Activated T-cell treated with anti-CD3 and anti-CD28 coated beads, Interleukin-2, amount 50 U/mL, for 24 hours (primary cell): Measurements from ENCODE around the gene TRIM39.

Experiments
- DNase-seq: peaks from one replicate; pipeline ENCODE4 v3.0.0-alpha.2; 2020
- H3K27ac Mint-ChIP-seq: 2 replicates; pipeline ENCODE4 v1.8.0; 2020; ENCODE audit warnings: mild to moderate bottlenecking, mixed read lengths
- H3K27me3 Mint-ChIP-seq: 2 replicates; pipeline ENCODE4 v1.8.0; 2020; ENCODE audit warnings: mixed read lengths
- H3K36me3 Mint-ChIP-seq: 2 replicates; pipeline ENCODE4 v1.8.0; 2020; ENCODE audit warnings: low read depth, mixed read lengths
- H3K4me1 Mint-ChIP-seq: 2 replicates; pipeline ENCODE4 v1.8.0; 2020; ENCODE audit warnings: low read depth, mixed read lengths
- H3K4me3 Mint-ChIP-seq: 2 replicates; pipeline ENCODE4 v1.8.0; 2020; ENCODE audit warnings: mild to moderate bottlenecking, moderate library complexity, mixed read lengths
- H3K9me3 Mint-ChIP-seq: 2 replicates; pipeline ENCODE4 v1.8.0; 2020; ENCODE audit warnings: mixed read lengths

TRIM39 gene

DNA sequence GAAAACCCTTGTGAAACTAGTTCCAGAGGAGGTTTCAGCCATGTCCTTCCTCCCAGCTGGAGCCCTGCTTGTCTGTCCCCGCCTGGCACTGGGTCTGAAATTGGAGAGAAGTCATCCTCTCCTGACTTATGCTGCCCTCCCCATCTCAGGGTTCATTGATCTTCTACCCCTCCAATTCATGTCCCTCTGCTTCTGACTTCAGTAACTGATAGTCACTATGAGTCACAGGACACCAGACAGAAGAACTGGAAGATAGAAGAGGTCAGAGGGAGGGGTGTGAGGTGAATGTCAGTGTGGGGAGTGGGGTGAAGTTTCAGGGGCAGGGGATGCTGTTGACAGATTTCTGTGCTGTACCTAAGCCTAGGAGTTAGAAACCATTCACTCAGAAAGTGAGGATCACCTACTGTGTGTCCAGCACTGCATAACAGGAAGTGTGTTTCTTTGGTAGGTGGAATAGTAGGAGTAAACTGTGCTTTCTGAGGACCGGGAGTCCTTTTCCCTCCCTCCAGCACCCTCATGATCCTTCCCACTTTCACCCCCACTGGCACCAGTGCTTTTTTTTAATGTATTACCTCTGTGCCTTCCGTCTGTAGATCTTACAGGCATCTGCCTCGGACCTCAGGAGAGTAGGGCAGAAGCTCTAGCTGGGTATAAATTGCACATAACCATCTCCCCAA is 17.6 kb downstream of the TRIM39 start:
- H3K36me3 Mint-ChIP-seq: peaks cover 68% of the 10 kb centered on the region
- H3K27ac Mint-ChIP-seq: peak overlapping the region; percentile 97
- H3K4me3 Mint-ChIP-seq: peak overlapping the region; percentile 90

DNA sequence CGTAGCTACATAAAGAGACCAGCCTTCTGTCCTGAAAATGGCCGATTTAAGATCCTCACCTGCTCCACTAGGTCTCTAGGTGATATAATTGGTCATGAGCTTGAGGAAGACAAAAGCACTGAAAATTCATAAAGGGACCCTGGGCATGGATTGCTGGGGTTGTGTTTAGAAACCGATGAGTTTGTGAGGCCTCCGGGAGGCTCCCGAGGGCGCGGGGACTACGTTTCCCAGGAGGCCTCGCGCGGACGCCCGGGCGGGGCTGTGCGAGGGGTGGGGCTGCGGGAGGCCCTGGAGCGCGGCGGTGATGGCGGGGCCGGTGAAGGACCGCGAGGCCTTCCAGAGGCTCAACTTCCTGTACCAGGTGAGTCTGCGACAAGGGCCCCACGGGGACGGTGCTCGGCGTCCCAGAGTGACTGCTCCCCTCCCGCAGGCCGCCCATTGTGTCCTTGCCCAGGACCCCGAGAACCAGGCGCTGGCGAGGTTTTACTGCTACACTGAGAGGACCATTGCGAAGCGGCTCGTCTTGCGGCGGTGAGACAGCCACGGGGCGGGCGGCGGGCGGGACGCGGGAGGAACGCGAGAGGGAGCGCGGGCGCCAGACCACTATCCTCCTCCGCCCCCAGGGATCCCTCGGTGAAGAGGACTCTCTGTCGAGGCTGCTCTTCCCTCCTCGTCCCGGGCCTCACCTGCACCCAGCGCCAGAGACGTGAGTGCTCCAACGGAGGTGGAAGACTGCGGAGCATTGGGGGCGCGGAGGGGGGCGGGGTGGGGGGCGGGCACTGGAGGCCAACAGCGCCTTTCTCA is 18.3 kb downstream of the TRIM39 start, which contains the start of gene RPP21:
Gene RPP21, plus strand, starts transcription at position 289 of the 804 bp plus-strand sequence. Its CDS starts 16 bp downstream, at position 305.
- Mint-ChIP-seq H3K36me3 (peaks cover 60% of the 10 kb centered on the region), H3K9me3 (no peaks in the 10 kb centered on the region), H3K4me1 (peaks cover 46% of the 10 kb centered on the region), H3K27me3 (no peaks in the 10 kb centered on the region), H3K27ac (peak within 1 kb of the TSS; percentile 97), H3K4me3 (peak within 1 kb of the TSS; percentile 90)
- peak; percentile 93 for DNase-seq

More for the DNA sequence above, 17.6 kb downstream of the TRIM39 start:
- Mint-ChIP-seq H3K27me3 (no peaks in the 10 kb centered on the region), H3K4me1 (peaks cover 42% of the 10 kb centered on the region), H3K9me3 (no peaks in the 10 kb centered on the region)
- DNase-seq: no peak

DNA sequence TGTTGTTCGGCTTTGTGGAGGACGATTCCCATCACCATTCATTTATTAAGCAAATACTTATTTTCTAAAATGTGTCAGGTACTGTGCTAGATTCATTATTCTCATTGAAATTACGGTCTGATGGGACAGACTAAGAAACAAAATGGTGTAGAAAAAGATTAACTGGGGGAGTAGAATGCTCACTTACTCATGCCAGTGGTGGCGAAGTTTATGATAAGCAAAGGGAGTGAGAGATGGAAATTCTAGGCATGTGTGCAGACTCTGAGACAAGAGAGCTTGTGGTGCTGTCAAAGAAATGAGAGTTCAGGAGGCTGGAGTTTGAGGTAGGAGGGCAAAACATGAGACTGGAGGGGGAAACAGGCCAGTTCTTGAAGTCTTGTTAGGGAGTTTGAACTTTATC is 19.1 kb downstream of the TRIM39 start:
- H3K27ac Mint-ChIP-seq: peak overlapping the region; percentile 97
- peaks cover 44% of the 10 kb centered on the region for H3K4me1 Mint-ChIP-seq
- no peaks in the 10 kb centered on the region for H3K27me3 Mint-ChIP-seq
- DNase-seq: no peak
- peaks cover 52% of the 10 kb centered on the region for H3K36me3 Mint-ChIP-seq
- peak overlapping the region; percentile 90 for H3K4me3 Mint-ChIP-seq
- no peaks in the 10 kb centered on the region for H3K9me3 Mint-ChIP-seq

DNA sequence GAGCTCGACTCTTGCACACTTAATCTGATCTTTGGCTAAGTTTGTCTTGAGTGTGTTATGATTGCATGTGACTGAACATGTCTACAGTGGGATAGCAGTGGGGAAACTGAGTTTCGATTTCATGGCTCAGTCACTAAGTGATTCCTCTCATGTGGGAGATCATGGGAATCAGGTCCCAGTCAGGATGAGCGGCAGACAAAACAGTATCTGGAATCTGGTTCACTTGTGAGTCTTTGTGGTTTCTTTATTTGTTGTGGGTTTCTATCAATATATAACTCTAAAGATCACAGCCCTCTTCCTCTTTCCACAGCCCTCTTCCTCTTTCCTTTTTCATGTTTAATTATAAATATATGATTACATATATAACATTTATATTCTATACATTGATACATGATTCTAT is 22.2 kb downstream of the TRIM39 start:
- Mint-ChIP-seq H3K9me3 (no peaks in the 10 kb centered on the region), H3K4me1 (peaks cover 56% of the 10 kb centered on the region), H3K36me3 (peaks cover 32% of the 10 kb centered on the region), H3K27ac (no peak overlapping the region), H3K27me3 (peaks cover 20% of the 10 kb centered on the region), H3K4me3 (no peak overlapping the region)
- DNase-seq: no peak

DNA sequence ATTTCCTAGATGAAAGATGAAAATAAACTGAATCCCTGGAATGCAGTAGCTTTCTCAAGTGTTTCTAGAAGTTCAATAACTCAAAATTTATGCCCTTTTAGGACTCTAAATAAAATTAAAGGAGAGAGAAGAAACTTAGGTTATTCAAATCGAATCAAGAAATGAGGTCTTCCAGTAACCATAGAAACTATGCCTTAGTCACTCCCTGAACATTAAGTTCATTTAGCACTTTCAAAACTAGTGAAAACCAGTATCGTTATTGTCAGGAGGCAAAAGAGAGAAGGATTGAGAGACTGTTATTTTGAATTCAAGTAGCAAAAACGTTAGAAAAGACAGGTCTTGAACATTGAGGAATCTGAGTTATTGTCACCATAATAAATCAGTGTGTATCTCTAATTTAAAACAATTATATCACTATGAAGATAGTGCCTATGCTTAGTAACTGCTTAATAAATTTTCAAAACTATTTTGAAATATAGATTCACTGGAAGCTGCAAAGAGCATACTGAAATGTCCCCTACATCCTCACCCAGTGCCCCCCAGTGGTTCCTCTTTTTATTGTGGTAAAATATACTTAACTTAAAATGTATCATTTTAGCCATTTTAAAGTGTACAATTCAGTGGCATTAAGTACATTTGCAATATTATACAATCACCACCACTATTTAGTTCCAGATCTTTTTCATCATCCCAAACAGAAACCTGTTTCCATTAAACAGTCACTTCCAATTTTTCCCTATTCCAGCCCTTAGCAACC is 22.9 kb downstream of the TRIM39 start:
- Mint-ChIP-seq H3K27ac (no peak overlapping the region), H3K4me3 (no peak overlapping the region), H3K4me1 (peaks cover 50% of the 10 kb centered on the region), H3K36me3 (peaks cover 30% of the 10 kb centered on the region), H3K9me3 (no peaks in the 10 kb centered on the region), H3K27me3 (peaks cover 22% of the 10 kb centered on the region)
- DNase-seq: no peak

DNA sequence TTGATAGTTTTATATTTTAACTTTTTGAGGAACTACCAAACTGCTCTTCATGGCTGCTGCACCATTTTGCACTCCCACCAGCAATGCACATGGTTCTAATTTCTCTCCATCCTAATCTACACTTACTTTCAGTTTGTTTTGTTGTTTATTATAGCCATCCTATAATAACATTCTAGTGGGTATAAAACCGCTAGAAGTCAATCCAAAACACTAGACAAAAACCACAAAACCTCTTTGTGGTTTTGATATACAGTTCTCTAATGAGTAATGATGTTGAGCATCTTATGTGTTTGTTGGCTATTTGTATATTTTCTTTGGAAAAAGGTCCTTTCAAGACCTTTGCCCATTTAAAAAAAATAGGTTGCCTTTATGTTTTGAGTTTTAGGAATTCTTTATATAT is 23.8 kb downstream of the TRIM39 start:
- no peak for DNase-seq
- H3K36me3 Mint-ChIP-seq: peaks cover 28% of the 10 kb centered on the region
- no peaks in the 10 kb centered on the region for H3K9me3 Mint-ChIP-seq
- peaks cover 46% of the 10 kb centered on the region for H3K4me1 Mint-ChIP-seq
- H3K27ac Mint-ChIP-seq: no peak overlapping the region
- peaks cover 31% of the 10 kb centered on the region for H3K27me3 Mint-ChIP-seq
- no peak overlapping the region for H3K4me3 Mint-ChIP-seq

DNA sequence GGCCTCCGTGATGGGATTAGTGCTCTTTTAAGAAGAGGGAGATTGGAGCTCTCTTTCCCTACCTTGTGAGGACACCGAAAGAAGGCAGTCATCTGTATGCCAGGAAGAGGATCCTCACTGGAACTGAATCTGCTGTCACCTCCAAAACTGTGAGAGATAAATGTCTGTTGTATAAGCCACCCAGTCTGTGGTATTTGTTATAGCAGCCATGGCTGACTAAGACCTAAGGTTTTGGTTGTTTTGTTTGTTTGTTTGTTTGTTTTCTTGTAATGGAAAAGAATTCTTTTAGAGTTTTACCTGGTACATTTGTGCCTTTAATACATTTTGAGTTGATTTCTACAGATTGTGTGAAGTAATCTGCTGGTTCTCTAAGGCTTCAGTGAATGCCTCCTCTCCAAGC is 25.8 kb downstream of the TRIM39 start:
- H3K27ac Mint-ChIP-seq: no peak overlapping the region
- DNase-seq: no peak
- H3K27me3 Mint-ChIP-seq: peaks cover 45% of the 10 kb centered on the region
- H3K9me3 Mint-ChIP-seq: no peaks in the 10 kb centered on the region
- peaks cover 8% of the 10 kb centered on the region for H3K36me3 Mint-ChIP-seq
- H3K4me1 Mint-ChIP-seq: peaks cover 37% of the 10 kb centered on the region
- H3K4me3 Mint-ChIP-seq: no peak overlapping the region

DNA sequence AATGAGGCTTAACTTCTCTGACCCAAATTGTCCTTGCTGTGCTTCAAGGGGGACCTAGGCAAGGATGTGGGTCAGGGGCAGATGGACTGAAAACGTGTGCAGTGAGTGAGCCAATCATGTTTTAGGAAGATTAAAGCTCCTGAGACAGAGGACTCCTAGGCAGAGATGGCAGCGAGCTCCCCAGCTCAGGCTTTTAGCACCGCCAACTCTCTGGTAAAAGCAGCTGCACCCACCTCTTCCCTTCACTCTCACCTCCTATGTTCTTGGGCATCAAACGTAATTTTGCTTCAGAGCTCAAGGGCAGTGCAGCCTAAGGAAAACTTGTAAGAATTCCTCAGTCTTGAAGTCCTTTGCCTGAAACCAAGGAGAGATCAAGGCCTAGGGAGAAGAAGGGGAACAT is 28.6 kb downstream of the TRIM39 start:
- no peak for DNase-seq
- H3K4me3 Mint-ChIP-seq: no peak overlapping the region
- H3K9me3 Mint-ChIP-seq: no peaks in the 10 kb centered on the region
- peaks cover 67% of the 10 kb centered on the region for H3K27me3 Mint-ChIP-seq
- H3K27ac Mint-ChIP-seq: no peak overlapping the region
- H3K4me1 Mint-ChIP-seq: peaks cover 26% of the 10 kb centered on the region
- no peaks in the 10 kb centered on the region for H3K36me3 Mint-ChIP-seq

DNA sequence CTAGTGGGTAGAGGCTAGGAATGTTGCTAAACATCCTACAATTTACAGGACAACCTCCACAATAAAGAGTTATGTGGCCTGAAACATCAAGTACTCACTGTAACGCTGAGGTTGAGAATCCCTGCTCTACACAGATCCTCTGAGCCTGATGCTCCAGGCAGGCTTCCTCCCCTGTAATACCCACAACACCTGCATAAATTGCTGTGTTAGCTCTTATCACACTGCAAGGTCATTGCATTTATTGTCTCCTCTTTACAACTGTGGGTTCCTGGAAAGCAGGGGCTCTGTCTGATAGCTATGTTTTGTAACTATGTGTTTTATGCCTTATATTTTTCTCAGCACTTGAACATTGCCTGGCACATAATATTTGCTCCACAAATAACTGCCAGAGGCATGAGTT is 29.8 kb downstream of the TRIM39 start:
- Mint-ChIP-seq H3K36me3 (no peaks in the 10 kb centered on the region), H3K4me3 (no peak overlapping the region), H3K27me3 (peaks cover 76% of the 10 kb centered on the region), H3K27ac (no peak overlapping the region), H3K4me1 (peaks cover 17% of the 10 kb centered on the region), H3K9me3 (no peaks in the 10 kb centered on the region)
- no peak for DNase-seq

DNA sequence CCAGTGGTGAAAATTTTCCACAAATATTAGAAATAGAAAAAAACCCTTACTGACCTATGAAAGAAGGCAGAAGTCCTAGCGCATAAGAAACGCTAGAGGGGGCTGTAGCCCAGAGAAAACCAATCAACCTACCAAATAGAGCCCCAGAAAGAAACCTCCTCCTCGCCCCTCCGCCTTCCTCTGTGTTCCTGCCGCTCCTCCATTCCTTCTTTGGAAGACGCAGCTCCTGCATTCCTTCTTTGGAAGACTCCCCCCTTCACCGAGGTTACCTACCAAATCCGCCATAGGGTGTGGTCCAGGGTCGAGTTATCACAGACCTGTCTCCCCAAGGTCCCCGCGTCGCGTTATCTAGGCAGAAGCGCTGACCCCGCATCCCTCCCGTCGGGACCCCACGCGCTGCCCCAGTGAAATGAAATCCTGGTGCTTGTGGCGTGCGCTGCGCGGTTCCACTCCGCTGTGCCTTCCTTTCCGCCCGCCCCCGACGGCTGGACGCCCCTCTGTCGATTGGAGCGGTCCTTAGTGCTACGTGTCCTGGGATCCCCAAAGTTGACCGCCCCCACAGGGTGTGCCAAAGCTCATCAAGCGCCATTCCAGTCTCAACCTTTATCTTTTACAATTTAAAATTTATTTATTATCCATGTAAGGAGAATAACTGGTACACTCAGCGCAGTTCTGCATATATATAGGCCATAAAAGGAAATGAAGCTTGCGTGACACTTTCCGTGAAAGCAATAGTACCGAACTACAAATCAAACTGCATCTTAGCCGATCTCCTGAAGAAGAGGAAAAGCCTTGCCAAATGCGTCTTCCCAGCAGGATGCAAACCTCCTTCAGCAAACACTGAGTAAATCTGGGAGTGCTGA is 31.2 kb downstream of the TRIM39 start:
- peaks cover 74% of the 10 kb centered on the region for H3K27me3 Mint-ChIP-seq
- peak overlapping the region; percentile 79 for H3K4me3 Mint-ChIP-seq
- no peaks in the 10 kb centered on the region for H3K36me3 Mint-ChIP-seq
- H3K9me3 Mint-ChIP-seq: no peaks in the 10 kb centered on the region
- peak; percentile 62 for DNase-seq
- H3K4me1 Mint-ChIP-seq: peaks cover 8% of the 10 kb centered on the region
- H3K27ac Mint-ChIP-seq: no peak overlapping the region

DNA sequence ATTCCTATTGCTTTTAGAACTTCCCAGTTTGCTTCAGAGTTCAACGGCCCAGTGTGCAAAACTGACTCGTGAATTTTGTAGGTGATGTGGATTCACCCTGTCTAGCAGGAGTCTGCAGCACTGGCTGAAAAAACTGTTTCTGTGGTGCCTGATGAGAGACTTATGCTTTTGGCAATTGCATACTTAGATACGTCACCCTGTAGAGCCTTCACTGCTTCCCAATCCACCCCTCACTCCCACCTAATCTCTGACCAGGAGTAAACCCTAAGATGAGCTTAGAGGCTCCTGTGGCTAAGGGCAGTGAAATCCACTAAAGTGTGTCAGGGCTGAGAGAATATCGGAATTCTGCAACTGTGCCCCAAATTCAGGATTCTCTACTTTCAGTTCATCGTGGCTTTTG is 32.5 kb downstream of the TRIM39 start:
- Mint-ChIP-seq H3K27ac (no peak overlapping the region), H3K4me1 (peaks cover 8% of the 10 kb centered on the region), H3K9me3 (no peaks in the 10 kb centered on the region), H3K27me3 (peaks cover 78% of the 10 kb centered on the region), H3K4me3 (no peak overlapping the region), H3K36me3 (no peaks in the 10 kb centered on the region)
- DNase-seq: no peak

DNA sequence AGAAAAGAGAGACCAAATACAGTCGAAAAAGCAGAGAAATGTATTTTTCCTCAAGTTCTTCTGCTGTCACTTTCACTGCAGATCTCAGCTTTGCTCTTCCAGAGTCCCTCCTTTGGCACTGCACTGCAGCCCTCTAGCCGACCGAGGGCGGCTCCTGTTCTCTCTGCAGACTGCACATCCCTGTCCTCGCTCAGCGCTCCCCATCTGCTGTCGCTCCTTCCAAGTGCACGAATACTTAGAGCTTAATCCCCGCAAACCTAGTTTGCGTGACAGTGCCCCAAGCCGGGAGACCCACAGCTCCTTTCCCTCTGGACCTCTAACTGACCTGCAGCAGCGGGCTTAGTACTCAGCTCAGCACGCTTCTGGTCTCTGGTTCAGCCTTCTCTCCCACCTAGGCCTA is 33.4 kb downstream of the TRIM39 start:
- Mint-ChIP-seq H3K36me3 (no peaks in the 10 kb centered on the region), H3K27me3 (peaks cover 78% of the 10 kb centered on the region), H3K27ac (no peak overlapping the region), H3K4me1 (peaks cover 8% of the 10 kb centered on the region), H3K4me3 (no peak overlapping the region), H3K9me3 (no peaks in the 10 kb centered on the region)
- DNase-seq: no peak

DNA sequence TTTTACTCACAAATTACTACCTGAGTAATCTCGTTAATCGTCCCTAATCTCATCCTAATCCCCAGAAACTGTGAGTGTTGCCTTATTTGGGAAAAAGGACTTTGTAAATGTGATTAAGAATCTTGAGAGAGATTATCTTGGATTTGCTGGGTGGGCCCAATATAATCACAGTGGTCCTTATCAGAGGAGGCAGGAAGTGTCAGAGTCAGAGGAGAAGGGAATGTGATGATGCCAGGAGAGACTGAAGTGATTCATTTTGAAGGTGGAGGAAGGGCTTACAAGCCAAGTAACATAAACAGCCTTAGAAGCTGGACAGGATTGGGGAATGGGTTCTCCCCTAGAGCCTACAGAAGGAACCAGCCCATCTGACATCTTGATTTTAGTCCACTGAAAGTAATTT is 34.9 kb downstream of the TRIM39 start:
- Mint-ChIP-seq H3K27ac (no peak overlapping the region), H3K4me3 (no peak overlapping the region), H3K36me3 (no peaks in the 10 kb centered on the region), H3K4me1 (peaks cover 8% of the 10 kb centered on the region), H3K27me3 (peaks cover 84% of the 10 kb centered on the region), H3K9me3 (no peaks in the 10 kb centered on the region)
- DNase-seq: no peak

DNA sequence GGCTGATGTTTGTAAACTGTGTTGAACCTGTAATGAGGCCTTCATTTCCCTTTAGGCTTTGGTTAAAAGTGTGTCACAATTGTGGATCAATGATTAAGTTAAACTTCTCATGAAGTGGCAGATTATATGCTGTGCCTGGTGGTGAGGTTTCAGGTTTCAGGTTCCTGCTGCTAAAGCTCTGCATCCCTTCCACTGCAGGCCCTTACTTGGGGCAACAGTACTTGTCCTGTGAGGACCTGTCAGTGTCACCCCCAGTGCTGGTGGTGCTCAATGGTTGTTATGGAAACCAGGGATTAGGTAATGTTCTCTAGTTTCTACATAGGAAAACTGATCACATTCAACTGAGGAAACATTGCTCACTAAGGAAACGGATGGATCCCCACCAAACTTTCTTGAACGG is 36.7 kb downstream of the TRIM39 start:
- Mint-ChIP-seq H3K4me1 (no peaks in the 10 kb centered on the region), H3K27me3 (peaks cover 73% of the 10 kb centered on the region), H3K9me3 (no peaks in the 10 kb centered on the region), H3K36me3 (no peaks in the 10 kb centered on the region), H3K4me3 (no peak overlapping the region), H3K27ac (no peak overlapping the region)
- DNase-seq: no peak
